HEK293 (cell line): ENCODE data around the gene TTLL9.

Source experiments
- CTCF ChIA-PET: fragments of 350-600 bp; formaldehyde crosslinking; extraction: SDS; loops from one replicate; lab custom pipeline; 2021; ENCODE audit warnings: antibody characterized with exemption; lab: Yijun Ruan, JAX
- POLR2A ChIA-PET: fragments of 300-600 bp; formaldehyde crosslinking; extraction: SDS; loops from one replicate; lab custom pipeline; 2020; ENCODE audit warnings: antibody characterized with exemption, inconsistent platforms; lab: Yijun Ruan, JAX
- H3K27ac ChIP-seq: fragments of 200-500 bp; sonication (Bioruptor generic); 2 replicates; pipeline ENCODE4 v1.5.1; 2014; ENCODE audit warnings: low read depth, low read length, control low read depth, inconsistent platforms; ENCODE audit errors: extremely low read depth
- H3K36me3 ChIP-seq, 2 experiments: fragments of 200-500 bp in 1 of 2; sonication (Bioruptor generic) in 1 of 2; 1 replicate in 1 of 2; 2 replicates in 1 of 2; pipeline ENCODE4 v1.5.1; 2014 to 2017; ENCODE audit warnings: inconsistent platforms in 2 of 2, low read length in 2 of 2; ENCODE audit not compliant: control insufficient read depth in 2 of 2, insufficient read depth in 1 of 2
- H3K4me1 ChIP-seq: fragments of 200-500 bp; sonication (Bioruptor generic); 2 replicates; pipeline ENCODE4 v1.5.1; 2014; ENCODE audit warnings: mild to moderate bottlenecking, low read length, inconsistent platforms; ENCODE audit not compliant: control insufficient read depth, insufficient read depth
- H3K4me3 ChIP-seq: 2 replicates; pipeline ENCODE4 v1.5.1; 2011; ENCODE audit warnings: low read depth, mild to moderate bottlenecking, control low read depth, low read length, moderate library complexity
- H3K9me3 ChIP-seq: fragments of 200-500 bp; sonication (Bioruptor generic); 2 replicates; pipeline ENCODE4 v1.5.1; 2014; ENCODE audit warnings: low read depth, low read length, inconsistent platforms; ENCODE audit not compliant: control insufficient read depth, insufficient read depth
- KLF1 ChIP-seq: fragments of 450-650 bp; formaldehyde crosslinking; IDR thresholded peaks from 2 replicates; pipeline ENCODE4 v1.5.1; 2016; ENCODE audit warnings: missing biosample characterization, missing genetic modification characterization
- PRDM1 ChIP-seq: fragments of 450-650 bp; formaldehyde crosslinking; IDR thresholded peaks from 2 replicates; pipeline ENCODE4; 2016; ENCODE audit warnings: missing biosample characterization, missing genetic modification characterization
- TCF7L2 ChIP-seq: IDR thresholded peaks from 2 replicates; pipeline ENCODE4 v1.6.1; 2011; ENCODE audit warnings: low read depth, mild to moderate bottlenecking, inconsistent platforms, low read length, moderate library complexity, borderline replicate concordance
- ZBTB17 ChIP-seq: fragments of 450-650 bp; formaldehyde crosslinking; IDR thresholded peaks from 2 replicates; pipeline ENCODE4 v1.5.1; 2016; ENCODE audit warnings: missing biosample characterization, missing genetic modification characterization
- ZEB2 ChIP-seq: fragments of 450-650 bp; formaldehyde crosslinking; IDR thresholded peaks from 2 replicates; pipeline ENCODE4 v1.5.1; 2016; ENCODE audit warnings: missing biosample characterization, missing genetic modification characterization
- ZNF133 ChIP-seq: fragments of 450-650 bp; formaldehyde crosslinking; IDR thresholded peaks from 2 replicates; pipeline ENCODE4 v1.5.1; 2016; ENCODE audit warnings: missing biosample characterization, missing genetic modification characterization
- ZNF138 ChIP-seq: fragments of 450-650 bp; formaldehyde crosslinking; IDR thresholded peaks from 2 replicates; pipeline ENCODE4 v1.5.1; 2016; ENCODE audit warnings: missing biosample characterization, missing genetic modification characterization, borderline replicate concordance
- ZNF366 ChIP-seq: fragments of 450-650 bp; formaldehyde crosslinking; conservative IDR thresholded peaks from 2 replicates; pipeline ENCODE4 v1.5.1; 2016; ENCODE audit warnings: missing biosample characterization, missing genetic modification characterization
- ZNF37A ChIP-seq: fragments of 450-650 bp; IDR thresholded peaks from 2 replicates; pipeline ENCODE4 v1.5.1; 2018; ENCODE audit warnings: missing biosample characterization, missing genetic modification characterization
- ZNF510 ChIP-seq: fragments of 450-650 bp; formaldehyde crosslinking; IDR thresholded peaks from 2 replicates; pipeline ENCODE4 v1.5.1; 2018; ENCODE audit warnings: mild to moderate bottlenecking, missing genetic modification characterization, missing biosample characterization; ENCODE audit not compliant: insufficient replicate concordance
- ZNF555 ChIP-seq: fragments of 450-650 bp; formaldehyde crosslinking; conservative IDR thresholded peaks from 2 replicates; pipeline ENCODE4 v1.5.1; 2017; ENCODE audit warnings: missing biosample characterization, mild to moderate bottlenecking, missing genetic modification characterization, inconsistent platforms
- ZNF561 ChIP-seq: fragments of 450-650 bp; IDR thresholded peaks from 2 replicates; pipeline ENCODE4 v1.5.1; 2018; ENCODE audit warnings: missing biosample characterization, missing genetic modification characterization, borderline replicate concordance
- ZNF596 ChIP-seq: fragments of 450-650 bp; IDR thresholded peaks from 2 replicates; pipeline ENCODE4 v1.5.0; 2018; ENCODE audit warnings: missing biosample characterization, mild to moderate bottlenecking, missing genetic modification characterization, moderate library complexity
- ZNF654 ChIP-seq: fragments of 450-650 bp; formaldehyde crosslinking; IDR thresholded peaks from 2 replicates; pipeline ENCODE4 v1.5.1; 2016; ENCODE audit warnings: low read depth, missing biosample characterization, missing genetic modification characterization
- ZNF776 ChIP-seq: fragments of 450-650 bp; formaldehyde crosslinking; IDR thresholded peaks from 2 replicates; pipeline ENCODE4 v1.5.0; 2017; ENCODE audit warnings: missing biosample characterization, missing genetic modification characterization, borderline replicate concordance
- TF ChIP-seq, protein P1 (sequence below): sonication (generic); formaldehyde crosslinking; IDR thresholded peaks from 2 replicates; pipeline ENCODE4 v1.8.1; 2022; ENCODE audit warnings: mild to moderate bottlenecking, moderate library complexity, missing genetic modification reagents
- TF ChIP-seq, protein P2 (sequence below): fragments of 450-650 bp; formaldehyde crosslinking; IDR thresholded peaks from 2 replicates; pipeline ENCODE4 v1.5.1; 2017; ENCODE audit warnings: missing biosample characterization, missing genetic modification characterization
- TF ChIP-seq, protein P3 (sequence below): fragments of 450-650 bp; formaldehyde crosslinking; IDR thresholded peaks from 2 replicates; pipeline ENCODE4 v1.5.1; 2016; ENCODE audit warnings: missing biosample characterization, missing genetic modification characterization
- TF ChIP-seq, protein P4 (sequence below): fragments of 450-650 bp; formaldehyde crosslinking; IDR thresholded peaks from 2 replicates; pipeline ENCODE4 v1.5.1; 2017; ENCODE audit warnings: missing biosample characterization, missing genetic modification characterization
- TF ChIP-seq, protein P5 (sequence below): fragments of 450-650 bp; formaldehyde crosslinking; IDR thresholded peaks from 2 replicates; pipeline ENCODE4 v1.5.1; 2016; ENCODE audit warnings: missing biosample characterization, missing genetic modification characterization
- TF ChIP-seq, protein P6 (sequence below): fragments of 450-650 bp; formaldehyde crosslinking; IDR thresholded peaks from 2 replicates; pipeline ENCODE4 v1.5.1; 2017; ENCODE audit warnings: missing biosample characterization, missing genetic modification characterization

The TTLL9 gene

DNA sequence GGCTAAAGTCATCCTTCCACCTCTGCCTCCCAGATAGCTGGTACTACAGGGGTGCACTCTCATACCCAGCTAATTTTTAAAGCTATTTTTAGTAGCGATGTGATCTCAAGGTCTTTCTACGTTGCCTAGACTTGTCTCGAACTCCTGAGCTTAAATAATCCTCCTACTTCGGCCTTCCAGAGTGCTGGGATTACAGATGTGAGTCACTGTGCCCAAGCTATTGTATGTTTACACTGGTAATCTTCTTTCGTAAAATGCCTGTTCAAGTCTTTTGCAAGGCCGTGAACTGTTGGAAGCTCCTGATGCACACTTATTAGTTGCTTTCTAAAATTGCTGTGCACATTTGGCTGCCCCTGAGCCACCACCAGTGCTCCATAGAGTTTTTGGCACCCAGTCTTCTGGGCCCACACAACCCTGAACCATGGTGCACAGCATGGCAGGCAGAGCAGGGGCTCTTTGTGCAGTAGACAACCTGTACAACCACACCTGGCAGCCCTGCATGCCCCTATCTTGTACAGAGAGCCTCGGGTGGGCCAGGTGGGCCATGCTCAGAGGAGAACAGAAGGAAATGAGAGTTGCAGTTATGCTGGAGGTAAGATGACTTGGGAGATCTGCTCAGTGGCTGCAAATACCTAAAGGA is 48.2 kb downstream of the TTLL9 start:
- no peak overlapping the region for H3K4me3 ChIP-seq
- no peak overlapping the region for H3K27ac ChIP-seq
- no peak for TF ChIP-seq TCF7L2
- TF ChIP-seq, protein P1, sequence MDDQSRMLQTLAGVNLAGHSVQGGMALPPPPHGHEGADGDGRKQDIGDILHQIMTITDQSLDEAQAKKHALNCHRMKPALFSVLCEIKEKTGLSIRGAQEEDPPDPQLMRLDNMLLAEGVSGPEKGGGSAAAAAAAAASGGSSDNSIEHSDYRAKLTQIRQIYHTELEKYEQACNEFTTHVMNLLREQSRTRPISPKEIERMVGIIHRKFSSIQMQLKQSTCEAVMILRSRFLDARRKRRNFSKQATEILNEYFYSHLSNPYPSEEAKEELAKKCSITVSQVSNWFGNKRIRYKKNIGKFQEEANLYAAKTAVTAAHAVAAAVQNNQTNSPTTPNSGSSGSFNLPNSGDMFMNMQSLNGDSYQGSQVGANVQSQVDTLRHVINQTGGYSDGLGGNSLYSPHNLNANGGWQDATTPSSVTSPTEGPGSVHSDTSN (CRISPR knock-in tag), result no peak
- no peak for TF ChIP-seq PRDM1 (tag by site-specific recombination)
- TF ChIP-seq ZNF561, result no peak
- no peak for TF ChIP-seq ZNF133 (tag by site-specific recombination)
- TF ChIP-seq, protein P2, sequence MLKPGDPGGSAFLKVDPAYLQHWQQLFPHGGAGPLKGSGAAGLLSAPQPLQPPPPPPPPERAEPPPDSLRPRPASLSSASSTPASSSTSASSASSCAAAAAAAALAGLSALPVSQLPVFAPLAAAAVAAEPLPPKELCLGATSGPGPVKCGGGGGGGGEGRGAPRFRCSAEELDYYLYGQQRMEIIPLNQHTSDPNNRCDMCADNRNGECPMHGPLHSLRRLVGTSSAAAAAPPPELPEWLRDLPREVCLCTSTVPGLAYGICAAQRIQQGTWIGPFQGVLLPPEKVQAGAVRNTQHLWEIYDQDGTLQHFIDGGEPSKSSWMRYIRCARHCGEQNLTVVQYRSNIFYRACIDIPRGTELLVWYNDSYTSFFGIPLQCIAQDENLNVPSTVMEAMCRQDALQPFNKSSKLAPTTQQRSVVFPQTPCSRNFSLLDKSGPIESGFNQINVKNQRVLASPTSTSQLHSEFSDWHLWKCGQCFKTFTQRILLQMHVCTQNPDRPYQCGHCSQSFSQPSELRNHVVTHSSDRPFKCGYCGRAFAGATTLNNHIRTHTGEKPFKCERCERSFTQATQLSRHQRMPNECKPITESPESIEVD (tag by site-specific recombination), result no peak
- no peak for TF ChIP-seq ZNF37A (tag by site-specific recombination)
- POLR2A ChIA-PET, result interaction anchor here (1.2 to 1.3 kb wide), 2 partner anchors 33 to 53 kb away, joined by 3 to 6 read pairs; partner anchors contain the start of gene PDRG1
- no peaks in the 10 kb centered on the region for H3K9me3 ChIP-seq
- CTCF ChIA-PET, result interaction anchor here (0.6 to 2.0 kb wide), 3 partner anchors 34 to 173 kb away, joined by 3 to 8 read pairs (median 3); partner anchors contain the start of gene PDRG1
- H3K36me3 ChIP-seq, result no peaks in the 10 kb centered on the region
- H3K4me1 ChIP-seq, result peaks cover 9% of the 10 kb centered on the region

DNA sequence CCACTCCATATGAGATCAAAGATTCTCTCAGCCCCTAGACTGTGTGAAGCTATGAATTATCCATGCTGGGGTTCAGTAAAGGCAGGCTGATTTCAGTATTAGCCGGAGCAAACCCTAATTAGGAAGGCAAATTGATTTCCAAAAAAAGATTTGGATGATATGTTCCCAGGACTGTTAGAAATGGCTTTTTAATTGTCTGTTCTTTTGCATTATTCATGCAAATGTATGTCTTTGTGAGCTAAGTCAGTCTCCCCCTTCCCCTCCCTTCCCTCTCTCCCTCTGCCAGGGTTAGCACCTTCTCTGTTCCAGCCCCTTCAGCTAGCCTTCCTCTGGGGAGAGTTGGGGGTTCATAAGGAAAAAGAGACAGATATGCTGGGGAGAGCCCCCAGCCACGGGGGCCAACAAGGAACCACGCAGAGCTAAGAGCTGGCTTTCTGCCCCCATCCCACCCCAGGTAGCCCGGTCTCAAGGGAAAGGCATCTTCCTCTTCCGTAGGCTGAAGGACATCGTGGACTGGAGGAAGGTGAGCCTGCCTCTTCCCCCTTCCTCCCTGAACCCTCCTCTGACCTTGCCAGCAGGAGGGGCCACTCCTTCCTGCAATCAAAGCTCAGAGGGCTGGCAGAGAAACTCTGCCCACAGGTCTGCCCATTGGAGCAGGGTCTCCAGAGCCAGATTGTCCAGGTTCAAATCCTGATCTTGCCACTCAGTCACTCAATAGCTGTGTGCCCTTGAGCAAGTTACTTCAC is 49.1 kb downstream of the TTLL9 start:
- no peaks in the 10 kb centered on the region for H3K36me3 ChIP-seq
- ChIA-PET CTCF (interaction anchor here (1.2 to 2.0 kb wide), 4 partner anchors 33 to 73 kb away, joined by 3 to 8 read pairs (median 4); partner anchors contain the start of gene PDRG1), POLR2A (interaction anchor here (1.0 kb wide), 1 partner anchor 11 kb away, joined by 3 read pairs; no protein-coding TSS in a partner anchor)
- H3K4me3 ChIP-seq, result no peak overlapping the region
- no peaks in the 10 kb centered on the region for H3K9me3 ChIP-seq
- H3K27ac ChIP-seq, result no peak overlapping the region
- TF ChIP-seq KLF1 (tag by site-specific recombination), result no peak
- TF ChIP-seq ZBTB17 (tag by site-specific recombination), result no peak
- TF ChIP-seq, protein P3, sequence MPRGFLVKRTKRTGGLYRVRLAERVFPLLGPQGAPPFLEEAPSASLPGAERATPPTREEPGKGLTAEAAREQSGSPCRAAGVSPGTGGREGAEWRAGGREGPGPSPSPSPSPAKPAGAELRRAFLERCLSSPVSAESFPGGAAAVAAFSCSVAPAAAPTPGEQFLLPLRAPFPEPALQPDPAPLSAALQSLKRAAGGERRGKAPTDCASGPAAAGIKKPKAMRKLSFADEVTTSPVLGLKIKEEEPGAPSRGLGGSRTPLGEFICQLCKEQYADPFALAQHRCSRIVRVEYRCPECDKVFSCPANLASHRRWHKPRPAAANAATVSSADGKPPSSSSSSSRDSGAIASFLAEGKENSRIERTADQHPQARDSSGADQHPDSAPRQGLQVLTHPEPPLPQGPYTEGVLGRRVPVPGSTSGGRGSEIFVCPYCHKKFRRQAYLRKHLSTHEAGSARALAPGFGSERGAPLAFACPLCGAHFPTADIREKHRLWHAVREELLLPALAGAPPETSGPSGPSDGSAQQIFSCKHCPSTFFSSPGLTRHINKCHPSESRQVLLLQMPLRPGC, result no peak
- no peak for TF ChIP-seq ZNF654 (tag by site-specific recombination)
- no peak for TF ChIP-seq ZNF776 (tag by site-specific recombination)
- TF ChIP-seq, protein P4, sequence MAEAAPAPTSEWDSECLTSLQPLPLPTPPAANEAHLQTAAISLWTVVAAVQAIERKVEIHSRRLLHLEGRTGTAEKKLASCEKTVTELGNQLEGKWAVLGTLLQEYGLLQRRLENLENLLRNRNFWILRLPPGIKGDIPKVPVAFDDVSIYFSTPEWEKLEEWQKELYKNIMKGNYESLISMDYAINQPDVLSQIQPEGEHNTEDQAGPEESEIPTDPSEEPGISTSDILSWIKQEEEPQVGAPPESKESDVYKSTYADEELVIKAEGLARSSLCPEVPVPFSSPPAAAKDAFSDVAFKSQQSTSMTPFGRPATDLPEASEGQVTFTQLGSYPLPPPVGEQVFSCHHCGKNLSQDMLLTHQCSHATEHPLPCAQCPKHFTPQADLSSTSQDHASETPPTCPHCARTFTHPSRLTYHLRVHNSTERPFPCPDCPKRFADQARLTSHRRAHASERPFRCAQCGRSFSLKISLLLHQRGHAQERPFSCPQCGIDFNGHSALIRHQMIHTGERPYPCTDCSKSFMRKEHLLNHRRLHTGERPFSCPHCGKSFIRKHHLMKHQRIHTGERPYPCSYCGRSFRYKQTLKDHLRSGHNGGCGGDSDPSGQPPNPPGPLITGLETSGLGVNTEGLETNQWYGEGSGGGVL, result no peak
- TF ChIP-seq ZNF596, result no peak
- TF ChIP-seq, protein P5, sequence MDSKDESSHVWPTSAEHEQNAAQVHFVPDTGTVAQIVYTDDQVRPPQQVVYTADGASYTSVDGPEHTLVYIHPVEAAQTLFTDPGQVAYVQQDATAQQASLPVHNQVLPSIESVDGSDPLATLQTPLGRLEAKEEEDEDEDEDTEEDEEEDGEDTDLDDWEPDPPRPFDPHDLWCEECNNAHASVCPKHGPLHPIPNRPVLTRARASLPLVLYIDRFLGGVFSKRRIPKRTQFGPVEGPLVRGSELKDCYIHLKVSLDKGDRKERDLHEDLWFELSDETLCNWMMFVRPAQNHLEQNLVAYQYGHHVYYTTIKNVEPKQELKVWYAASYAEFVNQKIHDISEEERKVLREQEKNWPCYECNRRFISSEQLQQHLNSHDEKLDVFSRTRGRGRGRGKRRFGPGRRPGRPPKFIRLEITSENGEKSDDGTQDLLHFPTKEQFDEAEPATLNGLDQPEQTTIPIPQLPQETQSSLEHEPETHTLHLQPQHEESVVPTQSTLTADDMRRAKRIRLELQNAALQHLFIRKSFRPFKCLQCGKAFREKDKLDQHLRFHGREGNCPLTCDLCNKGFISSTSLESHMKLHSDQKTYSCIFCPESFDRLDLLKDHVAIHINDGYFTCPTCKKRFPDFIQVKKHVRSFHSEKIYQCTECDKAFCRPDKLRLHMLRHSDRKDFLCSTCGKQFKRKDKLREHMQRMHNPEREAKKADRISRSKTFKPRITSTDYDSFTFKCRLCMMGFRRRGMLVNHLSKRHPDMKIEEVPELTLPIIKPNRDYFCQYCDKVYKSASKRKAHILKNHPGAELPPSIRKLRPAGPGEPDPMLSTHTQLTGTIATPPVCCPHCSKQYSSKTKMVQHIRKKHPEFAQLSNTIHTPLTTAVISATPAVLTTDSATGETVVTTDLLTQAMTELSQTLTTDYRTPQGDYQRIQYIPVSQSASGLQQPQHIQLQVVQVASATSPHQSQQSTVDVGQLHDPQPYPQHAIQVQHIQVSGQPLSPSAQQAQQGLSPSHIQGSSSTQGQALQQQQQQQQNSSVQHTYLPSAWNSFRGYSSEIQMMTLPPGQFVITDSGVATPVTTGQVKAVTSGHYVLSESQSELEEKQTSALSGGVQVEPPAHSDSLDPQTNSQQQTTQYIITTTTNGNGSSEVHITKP, result no peak
- no peak for TF ChIP-seq ZEB2 (tag by site-specific recombination)
- TF ChIP-seq ZNF366 (tag by site-specific recombination), result no peak
- no peak for TF ChIP-seq ZNF555 (tag by site-specific recombination)
- no peak for TF ChIP-seq ZNF510 (tag by site-specific recombination)
- no peak for TF ChIP-seq ZNF138 (tag by site-specific recombination)
- TF ChIP-seq, protein P6, sequence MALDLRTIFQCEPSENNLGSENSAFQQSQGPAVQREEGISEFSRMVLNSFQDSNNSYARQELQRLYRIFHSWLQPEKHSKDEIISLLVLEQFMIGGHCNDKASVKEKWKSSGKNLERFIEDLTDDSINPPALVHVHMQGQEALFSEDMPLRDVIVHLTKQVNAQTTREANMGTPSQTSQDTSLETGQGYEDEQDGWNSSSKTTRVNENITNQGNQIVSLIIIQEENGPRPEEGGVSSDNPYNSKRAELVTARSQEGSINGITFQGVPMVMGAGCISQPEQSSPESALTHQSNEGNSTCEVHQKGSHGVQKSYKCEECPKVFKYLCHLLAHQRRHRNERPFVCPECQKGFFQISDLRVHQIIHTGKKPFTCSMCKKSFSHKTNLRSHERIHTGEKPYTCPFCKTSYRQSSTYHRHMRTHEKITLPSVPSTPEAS, result no peak
- H3K4me1 ChIP-seq, result peaks cover 2% of the 10 kb centered on the region
